Measurements from ENCODE around the gene EEIG2.
"Not testable (repeated sequence)": the region's sequence is repeated elsewhere in the genome, so short reads cannot be mapped to it uniquely, and the experiment has no call there.

The EEIG2 gene

DNA sequence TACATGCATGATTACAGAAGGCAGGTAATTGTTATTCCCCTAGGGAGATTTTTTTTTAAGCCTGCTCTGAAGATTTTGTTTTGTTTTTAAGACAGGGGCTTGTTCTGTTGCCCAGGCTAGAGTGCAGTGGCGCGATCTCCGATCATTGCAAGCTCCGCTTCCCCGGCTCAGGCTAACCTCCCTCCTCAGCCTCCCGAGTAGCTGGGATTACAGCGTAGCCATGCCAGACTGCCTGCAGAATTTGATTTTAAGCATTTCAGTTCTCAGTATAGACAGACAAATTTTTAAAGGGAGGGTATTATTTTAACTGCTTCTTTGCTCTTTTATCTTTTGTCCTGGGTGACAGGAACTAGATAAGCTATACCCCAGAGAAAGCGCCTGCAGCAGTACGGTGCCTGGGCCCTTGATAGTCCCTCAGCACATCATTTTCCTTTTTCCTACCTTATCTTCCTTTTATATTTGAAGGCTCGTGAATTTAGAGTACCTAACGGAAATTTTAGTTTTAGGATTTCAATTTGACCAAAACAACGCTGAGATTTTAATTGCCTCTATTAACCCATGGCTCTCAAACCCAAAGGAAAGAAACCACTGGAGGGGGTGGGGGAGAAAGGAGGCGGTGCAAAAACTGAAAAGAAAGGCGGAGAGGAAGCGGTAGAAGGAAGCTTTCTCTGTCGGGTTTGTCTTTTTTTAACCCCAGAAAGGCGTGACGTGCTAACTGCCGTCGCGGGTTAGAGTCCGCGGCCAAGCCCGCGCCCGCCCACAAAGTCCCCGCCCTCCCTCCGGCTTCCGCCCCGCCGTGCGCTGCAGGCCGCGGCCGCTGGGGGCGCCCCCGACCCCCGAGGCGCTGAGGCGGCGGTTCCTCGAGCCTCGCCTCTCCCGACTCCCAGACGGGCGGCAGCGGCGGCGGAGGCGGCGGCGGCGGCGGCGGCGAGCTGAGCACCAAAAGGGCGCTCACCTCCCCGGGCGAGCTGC is at the start of gene EEIG2:
EEIG2 (plus strand) TSS at position 886 of the 972 bp plus-strand sequence. CDS start 329 bp downstream, outside the sequence.
- peak; percentile 80 to 87 (median 83) for DNase-seq (ENCODE audit: low read depth in 3 of 3)

DNA sequence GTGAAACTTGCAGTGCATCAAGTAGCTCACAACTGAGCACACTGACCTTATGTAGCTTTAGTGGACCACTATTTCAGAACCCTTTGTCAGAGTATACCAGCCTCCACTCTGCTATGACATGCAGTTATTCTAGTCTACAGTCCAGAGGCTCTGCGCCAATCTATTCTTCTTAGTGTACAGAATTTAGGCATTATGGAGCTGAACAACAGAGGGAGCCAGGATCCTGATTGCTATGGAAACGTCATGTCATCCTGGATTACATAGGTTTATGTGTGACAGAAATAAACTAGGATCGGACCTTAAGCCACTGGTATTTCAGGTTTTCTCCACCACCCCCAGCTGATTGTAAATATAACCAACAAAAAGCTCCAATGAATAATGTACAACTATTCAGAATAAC is 48.1 kb upstream of the EEIG2 start:
- DNase-seq (ENCODE audit: low read depth in 3 of 3) = no peak

DNA sequence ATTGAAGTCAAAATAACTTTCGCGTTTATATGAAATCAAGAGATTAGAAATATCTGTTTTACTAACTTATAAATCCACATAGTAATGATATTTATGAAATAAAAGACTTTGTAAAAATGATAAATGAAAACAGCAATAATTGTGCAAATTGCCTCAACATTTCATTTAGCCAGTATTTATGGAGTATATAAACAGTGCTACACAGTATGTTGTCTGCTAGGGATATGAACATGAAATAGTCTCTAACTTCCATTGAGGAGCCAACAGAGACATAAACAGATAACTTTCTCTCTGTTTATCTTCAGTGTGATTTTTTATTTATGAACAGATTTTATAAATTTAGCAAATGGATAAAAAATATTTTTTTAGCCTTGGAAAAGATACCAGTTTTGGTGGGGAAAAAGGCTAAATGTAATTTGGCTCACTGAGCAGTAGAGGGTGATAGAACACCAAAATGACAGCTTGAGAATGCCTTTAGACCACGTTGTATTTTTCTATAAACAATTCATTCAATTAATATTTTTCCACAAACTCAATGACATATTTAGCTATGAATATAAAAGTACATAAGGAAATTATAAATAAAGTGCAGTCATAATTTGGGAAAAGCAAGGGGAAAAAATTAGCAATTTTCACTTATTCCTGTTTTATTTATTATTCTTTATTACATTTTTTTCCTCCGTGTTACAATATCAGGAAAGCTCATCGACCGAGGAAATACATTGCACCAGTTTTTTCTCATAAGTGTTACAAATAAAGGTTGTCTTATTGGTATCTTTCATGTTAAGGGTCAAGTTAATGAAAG is 47.5 kb upstream of the EEIG2 start:
- no peak for DNase-seq (ENCODE audit: low read depth in 3 of 3)

DNA sequence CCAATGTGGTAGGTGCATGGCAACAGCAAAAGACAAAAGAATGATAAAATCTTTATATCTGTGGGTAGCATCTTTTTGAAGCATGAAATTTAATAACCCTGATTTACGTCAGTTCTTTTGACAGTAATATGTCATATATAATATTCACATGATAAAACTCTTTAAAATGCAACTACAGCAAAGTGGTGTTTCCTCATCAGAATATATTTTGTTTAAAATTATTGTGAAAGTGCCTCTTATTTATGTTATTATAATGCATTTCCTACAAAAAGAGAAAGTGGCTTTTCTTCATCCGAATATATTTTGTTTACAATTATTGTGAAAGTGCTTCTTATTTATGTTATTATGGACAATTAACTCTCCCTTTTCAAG is 46.9 kb upstream of the EEIG2 start:
- no peak for DNase-seq (ENCODE audit: low read depth in 3 of 3)

DNA sequence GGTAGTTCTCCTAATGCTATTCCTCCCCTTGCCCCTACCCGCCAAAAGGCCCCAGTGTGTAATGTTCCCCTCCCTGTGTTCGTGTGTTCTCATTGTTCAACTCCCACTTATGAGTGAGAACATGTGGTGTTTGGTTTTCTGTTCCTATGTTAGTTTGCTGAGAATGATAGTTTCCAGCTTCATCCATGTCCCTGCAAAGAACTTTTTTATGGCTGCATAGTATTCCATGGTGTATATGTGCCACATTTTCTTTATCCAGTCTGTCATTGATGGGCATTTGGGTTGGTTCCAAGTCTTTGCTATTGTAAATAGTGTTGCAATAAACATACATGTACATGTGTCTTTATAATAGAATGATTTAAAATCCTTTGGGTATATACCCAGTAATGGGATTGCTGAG is 46.0 kb upstream of the EEIG2 start:
- DNase-seq (ENCODE audit: low read depth in 3 of 3) = not testable (repeated sequence)

DNA sequence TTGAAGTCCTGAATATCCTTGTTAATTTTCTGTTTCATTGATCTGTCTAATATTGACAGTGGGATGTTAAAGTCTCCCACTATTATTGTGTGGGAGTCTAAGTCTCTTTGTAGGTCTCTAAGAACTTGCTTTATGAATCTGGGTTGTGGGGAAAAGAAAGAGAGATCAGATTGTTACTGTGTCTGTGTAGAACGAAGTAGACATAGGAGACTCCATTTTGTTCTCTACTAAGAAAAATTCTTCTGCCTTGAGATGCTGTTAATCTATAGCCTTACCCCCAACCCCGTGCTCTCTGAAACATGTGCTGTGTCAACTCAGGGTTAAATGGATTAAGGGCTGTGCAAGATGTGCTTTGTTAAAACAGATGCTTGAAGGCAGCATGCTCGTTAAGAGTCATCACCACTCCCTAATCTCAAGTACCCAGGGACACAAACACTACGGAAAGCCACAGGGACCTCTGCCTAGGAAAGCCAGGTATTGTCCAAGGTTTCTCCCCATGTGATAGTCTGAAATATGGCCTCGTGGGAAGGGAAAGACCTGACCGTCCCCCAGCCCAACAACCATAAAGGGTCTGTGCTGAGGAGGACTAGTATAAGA is 42.5 kb upstream of the EEIG2 start:
- DNase-seq (ENCODE audit: low read depth in 3 of 3) = not testable (repeated sequence)

DNA sequence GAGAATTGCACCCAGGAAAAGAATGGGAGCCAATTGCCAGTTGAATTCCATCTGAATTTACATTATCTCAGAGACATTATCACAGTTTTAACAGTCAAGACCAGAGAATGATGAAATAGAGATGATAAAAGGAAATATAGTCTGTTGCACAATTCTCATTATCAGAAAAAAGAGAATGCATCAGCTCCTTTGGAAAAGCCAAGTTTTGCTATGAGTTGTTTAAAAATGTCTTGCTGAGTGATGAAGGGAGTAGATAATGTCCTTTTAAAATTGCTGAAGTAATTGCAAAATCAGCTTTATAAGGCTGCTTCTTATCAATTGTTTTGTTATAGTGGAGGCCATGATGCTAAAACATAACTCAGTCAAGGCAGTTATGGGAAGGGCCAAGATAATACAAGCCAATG is 37.9 kb upstream of the EEIG2 start:
- DNase-seq (ENCODE audit: low read depth in 3 of 3) = no peak

DNA sequence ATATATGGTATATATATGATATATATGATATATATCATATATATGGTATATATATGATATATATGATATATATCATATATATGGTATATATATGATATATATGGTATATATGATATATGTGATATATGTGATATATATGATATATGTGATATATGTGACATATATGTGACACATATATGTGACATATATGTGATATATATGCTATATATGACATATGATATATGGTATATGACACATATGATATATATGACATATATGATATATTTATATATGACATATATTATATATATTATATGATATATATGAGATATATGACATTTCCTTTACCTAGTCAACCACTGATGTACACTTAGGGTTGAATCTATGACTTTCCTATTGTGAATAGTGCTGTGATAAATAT is 36.1 kb upstream of the EEIG2 start:
- DNase-seq (ENCODE audit: low read depth in 3 of 3) = no peak

DNA sequence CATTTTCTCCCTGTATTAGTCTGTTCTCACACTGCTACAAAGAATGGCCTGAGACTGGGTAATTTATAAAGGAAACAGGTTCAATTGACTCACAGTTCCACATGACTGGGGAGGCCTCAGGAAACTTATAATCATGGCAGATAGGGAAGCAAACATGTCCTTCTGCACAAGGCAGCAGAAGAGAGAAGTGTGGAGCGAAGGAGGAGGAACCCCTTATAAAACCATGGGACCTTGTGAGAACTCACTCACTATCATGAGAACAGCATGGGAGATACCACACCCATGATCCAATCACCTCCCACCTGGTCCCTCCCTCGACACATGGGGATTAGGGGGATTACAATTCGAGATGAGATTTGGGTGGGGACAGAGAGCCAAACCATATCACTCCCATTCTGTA is 35.2 kb upstream of the EEIG2 start:
- DNase-seq (ENCODE audit: low read depth in 3 of 3) = no peak

DNA sequence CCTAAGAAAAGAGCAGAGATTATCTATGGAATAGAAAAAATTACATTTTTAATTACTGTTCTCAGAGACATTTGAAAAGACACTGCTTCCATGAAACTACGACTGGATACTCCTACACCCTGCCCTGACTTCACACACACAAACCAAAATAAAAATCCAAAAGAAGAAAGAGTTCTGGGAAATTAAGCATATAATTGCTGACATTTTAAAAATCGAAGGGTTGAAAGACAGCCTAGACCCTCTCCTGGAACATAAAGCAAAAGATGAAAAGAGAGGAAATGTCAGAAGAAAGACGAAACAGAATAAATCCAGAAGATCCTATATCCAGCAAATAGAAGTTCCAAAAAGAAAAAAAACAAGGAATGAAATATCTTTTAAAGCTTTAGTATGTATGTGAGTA is 32.8 kb upstream of the EEIG2 start:
- no peak for DNase-seq (ENCODE audit: low read depth in 3 of 3)

DNA sequence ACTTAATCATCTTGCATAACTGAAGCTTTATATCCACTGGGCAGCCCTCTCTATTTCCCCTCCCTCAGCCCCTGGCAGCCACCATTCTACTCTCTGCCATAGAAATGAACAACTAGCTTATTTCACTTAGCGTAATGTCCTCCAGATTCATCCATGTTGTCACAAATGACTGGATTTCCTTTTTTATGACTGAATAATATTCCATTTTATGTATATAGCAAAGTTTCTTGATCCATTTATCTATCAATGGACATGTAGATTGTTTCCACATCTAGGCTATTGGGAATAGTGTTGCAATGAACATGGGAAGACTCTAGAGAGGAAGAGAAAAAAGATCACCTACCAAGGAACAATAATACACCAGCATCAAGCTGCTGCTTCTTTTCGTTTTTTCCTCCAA is 32.1 kb upstream of the EEIG2 start:
- DNase-seq (ENCODE audit: low read depth in 3 of 3) = no peak

DNA sequence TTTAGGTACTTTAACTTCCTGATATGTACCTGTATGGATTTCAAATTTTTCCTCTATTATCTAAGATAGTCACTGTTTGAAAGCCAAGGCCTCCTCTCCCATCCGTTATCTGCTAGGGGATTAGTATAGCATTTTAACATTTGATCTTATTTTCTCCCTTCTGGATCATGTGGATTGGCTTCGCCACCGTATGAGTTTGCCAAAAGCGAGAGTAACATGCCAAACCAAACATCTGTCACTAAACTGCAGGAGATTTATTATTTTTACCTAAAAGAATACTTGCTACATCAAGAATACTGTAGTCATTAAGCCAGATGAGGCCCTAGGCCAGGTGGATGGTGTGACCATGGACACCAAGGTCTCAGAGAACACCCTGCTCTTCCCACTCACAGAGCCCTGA is 28.5 kb upstream of the EEIG2 start:
- no peak for DNase-seq (ENCODE audit: low read depth in 3 of 3)

DNA sequence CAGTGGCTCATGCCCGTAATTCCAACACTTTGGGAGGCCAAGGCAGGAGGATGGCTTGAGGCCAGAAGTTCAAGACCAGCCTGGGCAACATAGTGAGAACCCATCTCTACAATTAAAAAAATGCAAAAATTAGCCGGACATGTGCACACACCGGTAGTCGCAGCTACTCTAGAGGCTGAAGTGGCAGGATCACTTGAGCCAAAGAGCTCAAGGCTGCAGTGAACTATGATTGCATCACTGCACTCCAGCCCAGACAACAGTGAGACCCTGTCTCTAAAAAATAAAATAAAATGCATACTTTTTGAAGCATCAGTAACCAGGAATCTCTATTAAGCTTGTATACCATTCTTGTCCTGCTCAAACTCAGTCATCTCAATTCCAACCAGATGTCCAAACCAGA is 27.2 kb upstream of the EEIG2 start:
- no peak for DNase-seq (ENCODE audit: low read depth in 3 of 3)

DNA sequence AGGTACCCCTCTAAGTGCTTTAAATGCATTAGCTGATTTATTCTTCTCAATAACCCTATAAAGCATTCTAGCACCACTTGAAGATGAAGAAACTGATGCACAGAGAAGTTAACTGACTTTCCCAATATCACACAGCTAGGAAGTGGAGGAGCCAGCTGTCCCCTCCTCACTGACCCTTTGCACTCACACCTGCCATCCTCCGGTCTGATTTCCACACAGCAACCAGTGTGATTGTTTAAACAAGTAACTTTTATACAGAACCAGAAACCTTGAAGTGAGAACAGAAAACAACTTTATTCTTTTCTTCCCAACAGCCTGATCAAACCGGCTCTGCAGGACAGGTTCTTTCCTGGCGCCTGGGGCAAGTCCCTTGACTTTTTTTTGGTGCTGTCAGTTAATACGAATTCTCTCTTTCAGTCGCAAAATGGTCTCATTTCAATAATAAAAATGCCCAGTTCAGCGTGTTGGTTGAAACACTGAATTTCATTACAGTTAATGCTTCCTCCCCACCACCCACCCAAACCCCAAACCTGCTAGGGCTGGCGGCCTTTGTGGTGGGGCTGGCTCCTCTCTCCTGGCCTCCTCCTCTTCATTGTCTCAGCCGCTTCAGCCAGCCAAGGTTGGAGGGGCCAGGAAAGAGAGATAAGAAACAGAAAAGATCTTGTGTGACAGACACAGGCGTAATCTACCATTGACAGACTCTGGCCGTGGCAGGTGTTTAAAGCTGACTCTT is 26.4 kb upstream of the EEIG2 start:
- peak in 1 of 3 experiments; percentile 7 for DNase-seq (ENCODE audit: low read depth in 3 of 3)

DNA sequence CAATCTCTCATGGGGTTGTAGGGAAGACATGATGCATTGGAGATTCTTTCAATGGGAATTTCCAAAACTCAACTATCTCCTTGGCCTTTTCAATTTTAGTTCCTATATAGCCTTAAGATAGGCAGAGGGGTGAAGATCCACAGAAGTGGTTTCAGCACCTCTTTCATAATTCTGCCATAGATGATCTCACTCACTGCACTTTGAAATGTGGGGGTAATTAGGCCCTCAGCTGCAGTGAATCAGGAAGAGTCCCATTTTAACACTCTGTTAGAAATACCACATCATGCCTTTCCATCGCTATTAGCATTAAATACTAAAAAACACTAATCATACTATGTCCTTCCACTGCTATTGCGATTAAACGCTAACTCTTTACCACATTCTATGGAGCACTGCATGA is 25.1 kb upstream of the EEIG2 start:
- no peak for DNase-seq (ENCODE audit: low read depth in 3 of 3)

DNA sequence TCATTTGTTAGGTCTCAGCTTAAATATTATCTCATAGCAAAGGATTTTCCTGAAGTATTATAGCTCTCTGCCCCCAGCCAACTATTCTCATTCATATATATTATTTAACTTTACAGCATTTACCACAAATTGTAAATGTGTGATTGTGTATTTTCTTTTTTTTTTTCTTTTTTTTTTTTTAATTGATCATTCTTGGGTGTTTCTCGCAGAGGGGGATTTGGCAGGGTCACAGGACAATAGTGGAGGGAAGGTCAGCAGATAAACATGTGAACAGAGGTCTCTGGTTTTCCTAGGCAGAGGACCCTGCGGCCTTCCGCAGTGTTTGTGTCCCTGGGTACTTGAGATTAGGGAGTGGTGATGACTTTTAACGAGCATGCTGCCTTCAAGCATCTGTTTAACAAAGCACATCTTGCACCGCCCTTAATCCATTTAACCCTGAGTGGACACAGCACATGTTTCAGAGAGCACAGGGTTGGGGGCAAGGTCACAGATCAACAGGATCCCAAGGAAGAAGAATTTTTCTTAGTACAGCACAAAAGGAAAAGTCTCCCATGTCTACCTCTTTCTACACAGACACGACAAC is 24.5 kb upstream of the EEIG2 start:
- not testable (repeated sequence) for DNase-seq (ENCODE audit: low read depth in 3 of 3)

DNA sequence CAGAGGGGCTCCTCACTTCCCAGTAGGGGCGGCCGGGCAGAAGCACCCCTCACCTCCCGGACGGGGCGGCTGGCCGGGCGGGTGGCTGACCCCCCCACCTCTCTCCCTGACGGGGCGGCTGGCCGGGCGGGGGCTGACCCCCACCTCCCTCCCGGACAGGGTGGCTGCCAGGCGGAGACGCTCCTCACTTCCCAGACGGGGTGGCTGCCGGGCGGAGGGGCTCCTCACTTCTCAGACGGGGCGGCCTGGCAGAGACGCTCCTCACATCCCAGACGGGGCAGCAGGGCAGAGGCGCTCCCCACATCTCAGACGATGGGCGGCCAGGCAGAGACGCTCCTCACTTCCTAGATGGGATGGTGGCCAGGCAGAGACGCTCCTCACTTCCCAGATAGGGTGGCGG is 23.9 kb upstream of the EEIG2 start:
- not testable (repeated sequence) for DNase-seq (ENCODE audit: low read depth in 3 of 3)

DNA sequence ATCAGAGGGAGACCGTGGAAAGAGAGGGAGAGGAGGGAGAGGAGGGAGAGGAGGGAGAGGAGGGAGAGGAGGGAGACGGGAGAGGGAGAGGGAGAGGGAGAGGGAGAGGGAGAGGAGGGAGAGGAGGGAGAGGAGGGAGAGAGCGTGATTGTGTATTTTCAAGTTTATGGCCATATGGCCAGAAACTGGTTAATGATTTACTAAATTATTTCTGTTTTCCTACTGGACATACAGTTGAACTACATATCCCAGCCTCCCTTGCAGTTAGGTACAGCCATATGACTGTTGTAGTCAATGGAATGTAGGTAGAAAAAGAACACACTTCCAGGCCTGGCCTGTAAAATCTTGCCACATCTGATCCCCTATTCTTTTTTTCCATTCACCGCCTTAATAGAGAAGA is 23.1 kb upstream of the EEIG2 start:
- not testable (repeated sequence) for DNase-seq (ENCODE audit: low read depth in 3 of 3)

DNA sequence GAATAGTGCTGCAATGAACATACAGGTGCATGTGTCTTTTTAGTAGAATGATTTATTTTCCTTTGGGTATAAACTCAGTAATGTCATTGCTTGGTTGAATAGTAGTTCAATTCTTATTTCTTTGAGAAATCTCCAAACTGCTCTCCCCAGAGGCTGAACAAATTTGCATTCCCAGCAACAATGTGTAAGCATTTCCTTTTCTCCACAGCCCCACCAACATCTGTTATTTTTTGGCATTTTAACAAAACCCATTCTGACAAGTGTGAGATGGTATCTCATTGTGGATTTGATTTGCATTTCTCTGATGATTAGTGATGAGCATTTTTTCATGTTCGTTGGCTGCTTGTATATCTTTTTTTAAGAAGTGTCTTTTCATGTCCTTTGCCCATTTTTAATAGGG is 21.9 kb upstream of the EEIG2 start:
- DNase-seq (ENCODE audit: low read depth in 3 of 3) = no peak

DNA sequence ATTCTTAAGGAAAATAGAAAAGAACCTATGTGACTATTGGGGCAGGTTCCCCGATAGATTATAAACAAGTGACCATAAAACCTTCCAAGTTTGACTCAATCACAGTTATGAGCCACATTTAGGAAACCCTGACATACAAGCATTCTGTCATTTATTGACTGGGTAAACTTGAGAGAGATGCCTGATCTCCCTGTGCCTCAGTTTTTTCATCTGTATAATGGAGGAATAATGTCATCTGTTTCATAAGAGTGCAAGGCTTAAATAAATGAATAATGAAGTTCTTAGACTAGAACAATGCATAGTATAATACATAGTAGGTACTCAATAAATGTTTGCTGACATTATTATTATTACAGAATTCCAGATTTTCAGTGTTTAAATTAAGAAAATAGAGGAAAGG is 18.9 kb upstream of the EEIG2 start:
- no peak for DNase-seq (ENCODE audit: low read depth in 3 of 3)

DNA sequence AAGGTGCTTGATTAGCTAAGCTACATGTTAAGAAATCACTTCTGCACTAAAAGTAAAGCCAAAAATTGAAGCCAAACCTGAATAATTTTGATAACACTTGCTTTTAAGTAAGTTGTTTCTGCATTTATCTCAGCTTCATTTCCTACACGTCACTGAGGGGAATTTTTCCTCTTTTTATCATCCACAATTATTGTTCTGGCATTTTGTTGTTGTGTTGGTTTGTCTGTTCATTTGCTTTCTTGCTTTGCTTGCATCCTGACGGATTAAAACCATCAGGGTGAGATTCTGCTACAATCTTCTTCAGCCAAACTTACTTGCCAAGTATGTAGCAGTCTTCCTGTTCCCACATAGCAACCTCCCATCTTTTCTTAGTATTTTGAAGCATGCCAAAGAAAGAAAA is 18.0 kb upstream of the EEIG2 start:
- DNase-seq (ENCODE audit: low read depth in 3 of 3) = no peak
